Stimulated activated CD4-positive, alpha-beta T cell treated with anti-CD3 and anti-CD28 coated beads, Interleukin-15, amount 100 ng/mL, for 24 hours (primary cell): Measurements from ENCODE around the gene BICDL1.

Experiments used
- DNase-seq: peaks from one replicate; pipeline ENCODE4 v3.0.0-alpha.2; 2020

BICDL1 gene

GRCh38 chr12:120081641-120082040 is 92.6 kb downstream of the BICDL1 start:
- no peak for DNase-seq

- no peak for DNase-seq
Observed at GRCh38 chr12:120085920-120086645, 97.0 kb downstream of the BICDL1 start.

DNA sequence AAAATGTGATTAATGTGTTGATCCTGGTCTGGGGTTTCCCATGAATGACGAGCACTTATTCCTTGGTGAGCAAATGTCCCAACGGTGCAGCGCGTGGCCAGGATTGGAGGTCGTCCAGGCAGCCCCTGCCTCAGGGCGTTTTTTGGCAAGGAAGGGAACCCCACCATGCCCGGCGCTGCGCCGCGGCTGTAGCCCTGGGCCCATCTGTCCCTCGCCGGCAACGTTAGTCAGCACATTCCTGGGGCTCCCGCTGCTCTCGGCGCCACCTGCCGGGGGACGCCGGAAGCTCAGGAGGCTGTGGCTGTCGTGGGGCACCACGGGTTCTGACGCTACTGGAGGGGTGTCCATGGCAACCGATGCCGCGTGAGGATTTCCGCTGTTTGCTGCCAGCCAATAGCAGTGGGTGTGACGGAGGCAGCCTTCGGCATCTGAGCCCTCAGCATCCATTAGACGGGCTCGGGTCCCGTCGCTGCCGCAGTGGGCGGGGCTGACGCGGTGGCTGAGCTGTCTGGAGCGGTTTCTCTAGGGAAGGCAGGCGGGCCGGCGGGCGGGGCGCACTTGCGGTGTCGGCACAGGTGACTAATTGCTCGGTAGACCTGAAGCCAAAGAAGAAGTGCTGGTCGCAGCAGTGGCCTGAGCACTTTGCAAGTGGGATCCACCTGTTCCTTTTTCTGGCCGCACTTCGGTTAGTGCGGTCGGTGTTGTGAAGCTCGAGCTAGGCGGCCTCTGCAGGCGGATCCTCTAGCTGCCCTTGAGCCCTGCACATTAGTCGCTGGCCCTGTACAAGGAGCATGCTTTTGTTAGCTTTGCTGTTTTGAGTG is 98.0 kb downstream of the BICDL1 start:
- DNase-seq, result peak; percentile 100

- DNase-seq, result no peak
Observed at GRCh38 chr12:120089105-120089504, 100.1 kb downstream of the BICDL1 start.

GRCh38 chr12:120089796-120090195 is 100.8 kb downstream of the BICDL1 start:
- DNase-seq, result no peak

- DNase-seq, result no peak
Observed at GRCh38 chr12:120090206-120090605, 101.2 kb downstream of the BICDL1 start.

DNA sequence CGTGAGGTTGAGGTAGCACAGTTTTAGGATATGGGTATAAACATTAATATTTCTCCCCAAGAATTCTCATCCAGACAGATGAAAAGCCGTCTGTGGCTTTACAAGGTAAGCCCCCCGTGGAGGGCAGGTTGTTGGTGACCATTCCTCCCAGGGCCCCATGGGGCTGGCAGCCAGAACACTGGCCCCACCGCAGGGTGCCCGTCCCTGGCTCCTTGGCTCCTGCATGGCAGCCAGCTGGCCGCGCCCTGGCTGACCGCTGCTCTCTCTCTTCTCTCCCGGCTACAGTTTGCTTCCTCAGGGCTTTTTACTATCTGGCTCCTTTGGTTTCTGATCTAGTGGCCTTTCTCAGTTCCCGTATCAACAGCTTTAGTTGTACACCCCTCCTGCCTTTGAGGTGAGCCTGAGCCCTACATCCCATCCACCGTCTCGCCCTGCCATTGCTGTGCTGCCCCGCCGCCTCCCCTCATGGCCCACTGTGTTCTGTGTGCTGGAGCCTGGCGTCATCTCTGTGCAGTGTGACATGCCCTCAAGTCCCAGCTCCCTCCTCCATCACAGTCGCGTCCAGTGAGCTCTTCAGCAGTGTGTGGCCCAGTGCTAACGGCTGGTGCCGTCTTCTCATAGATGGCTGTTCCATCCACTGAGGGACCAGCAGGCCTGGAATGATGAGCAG is 101.7 kb downstream of the BICDL1 start:
- no peak for DNase-seq

DNA sequence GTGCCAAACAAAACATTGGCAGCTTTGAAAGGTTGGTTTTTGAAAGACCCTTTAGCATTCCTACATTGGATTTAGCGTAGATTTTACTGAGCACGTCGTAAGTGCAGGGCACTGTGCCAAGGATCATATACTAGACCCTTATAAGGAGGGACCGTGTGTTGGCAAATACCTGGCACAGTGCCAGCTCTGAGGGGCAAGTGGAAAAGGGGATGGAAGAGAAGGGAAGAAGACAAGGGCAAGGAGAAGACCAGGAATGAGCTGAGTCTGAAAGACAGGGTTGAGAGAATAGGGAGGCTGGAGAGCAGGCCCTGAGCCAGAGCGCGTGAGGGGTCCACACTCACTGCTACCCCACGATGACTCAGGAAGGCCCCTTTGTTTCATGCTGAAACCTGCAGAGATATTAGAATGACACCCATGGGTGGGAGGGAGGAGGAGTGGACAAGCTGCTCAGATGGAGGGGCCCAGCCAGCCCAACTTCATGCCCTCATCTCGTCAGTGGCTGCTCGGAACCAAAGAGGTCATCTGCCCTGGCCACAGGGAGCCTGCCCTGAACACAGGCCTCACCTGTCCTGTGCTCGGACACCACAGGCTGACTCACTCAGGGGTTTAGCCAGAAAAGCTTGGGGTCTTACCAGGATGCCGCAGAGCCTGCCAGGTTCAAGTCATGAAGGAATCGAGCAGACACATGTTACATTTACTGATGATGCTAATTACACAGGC is 102.5 kb downstream of the BICDL1 start:
- no peak for DNase-seq

DNA sequence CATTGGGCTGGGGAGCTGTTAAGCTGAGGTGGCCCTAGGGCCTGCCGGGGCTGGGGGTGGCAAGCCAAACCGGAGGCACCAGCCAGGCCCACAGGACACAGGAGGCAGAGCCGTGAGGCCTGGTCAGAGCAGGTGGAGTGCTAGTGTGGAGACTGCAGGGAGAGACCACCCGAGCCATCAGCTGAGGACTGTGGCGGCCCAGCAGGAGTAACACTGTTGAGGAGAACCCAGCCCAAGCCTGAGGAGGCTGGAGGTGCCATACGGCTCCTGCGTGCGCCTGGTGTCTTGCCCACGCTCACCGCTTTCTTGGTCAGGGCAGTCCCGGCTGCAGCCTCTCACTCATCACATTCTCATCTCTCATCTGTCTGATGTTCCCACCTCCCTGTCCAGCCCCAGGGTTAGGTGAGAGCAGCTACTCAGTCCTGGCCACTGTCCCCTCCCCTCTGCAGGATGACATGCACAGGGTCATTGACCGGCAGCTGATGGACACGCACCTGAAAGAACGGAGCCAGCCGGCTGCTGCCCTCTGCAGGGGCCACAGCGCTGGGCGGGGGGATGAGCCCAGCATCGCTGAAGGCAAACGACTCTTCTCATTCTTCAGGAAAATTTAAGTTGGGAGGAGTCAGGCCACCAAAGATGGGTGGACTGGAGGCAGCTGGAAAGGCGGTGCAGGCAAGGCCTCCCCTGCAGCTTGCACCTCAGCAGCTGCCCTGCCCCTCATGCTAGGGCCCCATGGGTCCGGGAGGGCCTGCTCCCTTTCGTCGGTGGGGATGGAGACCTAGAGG is 103.7 kb downstream of the BICDL1 start:
- DNase-seq, result no peak

- DNase-seq, result no peak
Observed at GRCh38 chr12:120093336-120093591, 104.2 kb downstream of the BICDL1 start.

GRCh38 chr12:120093592-120094355 is 104.7 kb downstream of the BICDL1 start:
- DNase-seq, result no peak

GRCh38 chr12:120094485-120094884 is 105.4 kb downstream of the BICDL1 start:
- DNase-seq, result no peak

- no peak for DNase-seq
Observed at GRCh38 chr12:120095331-120095730, 106.3 kb downstream of the BICDL1 start.

- DNase-seq, result no peak
Observed at GRCh38 chr12:120095736-120096135, 106.7 kb downstream of the BICDL1 start.

DNA sequence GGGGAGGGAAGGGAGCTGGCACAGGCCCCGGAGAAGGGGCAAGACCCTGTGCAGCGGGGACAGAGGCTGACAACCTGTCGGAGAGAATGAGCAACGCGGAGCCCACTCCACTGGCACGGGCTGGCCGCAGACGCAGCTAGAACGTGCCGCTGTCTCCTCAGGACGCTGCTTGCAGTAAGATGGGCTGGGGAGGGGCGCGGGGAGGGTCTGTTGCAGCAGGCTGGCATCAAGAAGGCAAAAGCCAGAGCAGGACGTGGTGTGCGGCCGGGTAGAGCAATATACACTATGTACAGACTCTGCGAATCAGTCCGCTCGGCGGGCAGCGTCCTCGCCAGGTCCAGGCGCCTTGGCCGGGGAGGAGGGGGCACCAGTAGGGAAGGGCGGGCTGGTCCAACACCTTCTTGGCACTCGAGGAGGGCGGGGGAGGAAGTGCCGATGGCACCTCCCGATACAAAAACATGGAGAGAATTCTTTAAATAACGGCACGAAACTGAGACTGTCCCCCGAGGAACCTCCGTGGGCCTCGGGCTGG is 107.7 kb downstream of the BICDL1 start:
- no peak for DNase-seq

DNA sequence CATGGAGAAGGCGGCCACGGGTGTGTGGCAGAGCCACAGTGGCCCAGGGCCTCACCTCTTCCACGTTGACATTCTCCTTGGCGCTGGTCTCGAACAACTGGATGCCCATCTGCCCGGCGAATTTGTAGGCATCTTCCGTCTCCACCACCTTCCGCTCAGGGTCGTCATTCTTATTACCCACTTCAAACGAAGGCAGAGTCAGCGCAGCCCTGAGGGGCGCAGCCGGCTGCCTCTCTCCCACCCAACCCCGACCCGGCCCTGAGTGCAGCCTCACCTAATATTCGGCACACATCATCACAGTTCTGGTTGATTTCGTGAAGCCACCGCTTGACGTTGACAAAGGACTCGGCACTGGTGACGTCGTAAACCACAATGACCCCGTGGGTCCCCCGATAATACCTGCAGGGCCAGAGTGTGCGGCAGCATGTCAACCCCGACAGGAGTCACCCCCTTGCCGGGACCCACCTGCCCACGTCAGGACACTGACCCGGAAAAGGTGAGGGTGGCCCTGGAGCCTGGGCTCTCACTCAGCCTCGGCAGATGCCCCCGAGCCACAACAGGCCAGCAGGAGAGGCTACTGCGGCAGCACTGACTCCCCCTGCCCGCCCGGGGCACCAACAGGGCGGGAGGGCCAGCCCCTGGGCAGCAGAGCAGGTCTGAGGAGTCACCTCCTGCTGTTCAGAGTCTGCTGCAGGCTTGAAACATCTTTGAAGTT is 109.9 kb downstream of the BICDL1 start:
- DNase-seq, result no peak

DNA sequence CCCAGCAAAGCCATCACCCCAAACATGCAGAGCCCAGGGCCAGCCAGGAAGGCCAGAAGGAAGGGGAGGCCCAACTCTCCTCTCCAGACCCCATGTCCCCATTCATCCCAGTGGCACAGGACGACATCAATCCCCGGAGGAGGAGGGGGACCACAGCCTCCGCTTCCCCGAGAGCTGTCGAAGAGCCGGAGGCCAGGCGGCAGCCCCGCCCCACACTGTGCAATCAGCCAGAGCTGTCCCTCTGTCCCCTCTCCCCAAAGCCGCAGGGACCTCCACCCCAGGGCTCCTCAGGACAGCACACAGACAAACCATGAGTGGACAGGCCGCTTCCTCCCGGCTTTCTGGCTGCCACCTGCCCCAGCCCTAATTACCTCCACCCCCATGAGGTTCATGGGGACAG is 110.7 kb downstream of the BICDL1 start:
- DNase-seq, result no peak

DNA sequence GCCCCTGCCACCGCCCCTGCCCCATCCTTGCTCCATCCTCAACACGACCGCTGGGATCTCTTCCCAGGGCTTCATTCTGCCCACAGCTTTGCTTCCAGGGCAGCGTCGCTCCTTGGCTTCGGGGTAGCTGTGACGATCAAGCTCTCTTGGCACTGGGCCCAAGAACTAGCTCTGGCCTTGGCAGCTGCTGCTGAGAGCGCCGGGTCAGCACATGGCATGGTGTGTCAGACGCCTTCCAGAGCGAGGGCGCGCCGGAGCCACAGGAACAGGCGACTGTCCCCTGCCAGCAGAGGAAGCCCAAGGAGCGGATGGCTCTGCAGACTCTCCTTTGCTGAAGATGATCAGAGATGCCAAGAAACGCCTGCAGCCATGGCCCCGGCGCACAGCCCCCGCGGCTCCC is 111.6 kb downstream of the BICDL1 start:
- DNase-seq, result no peak

DNA sequence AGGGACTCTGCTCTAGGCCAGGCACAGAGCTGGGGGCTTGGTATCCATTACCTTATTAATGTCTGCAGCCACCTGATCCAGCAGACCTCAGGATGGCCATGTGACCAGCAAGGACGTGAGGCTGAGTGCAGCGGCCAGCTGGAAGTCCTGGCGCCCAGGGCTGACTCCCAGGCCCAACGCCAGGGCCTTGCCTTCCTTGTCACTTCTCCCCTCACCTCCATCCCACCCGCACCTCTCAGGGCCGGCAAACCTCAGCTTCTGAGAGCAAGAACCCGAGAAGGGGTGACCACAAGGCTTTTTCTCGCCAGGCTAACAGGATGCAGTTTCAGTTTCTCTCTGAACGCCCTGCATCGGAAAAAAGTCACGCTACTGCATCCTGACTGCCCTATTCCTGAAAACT is 112.1 kb downstream of the BICDL1 start:
- no peak for DNase-seq

DNA sequence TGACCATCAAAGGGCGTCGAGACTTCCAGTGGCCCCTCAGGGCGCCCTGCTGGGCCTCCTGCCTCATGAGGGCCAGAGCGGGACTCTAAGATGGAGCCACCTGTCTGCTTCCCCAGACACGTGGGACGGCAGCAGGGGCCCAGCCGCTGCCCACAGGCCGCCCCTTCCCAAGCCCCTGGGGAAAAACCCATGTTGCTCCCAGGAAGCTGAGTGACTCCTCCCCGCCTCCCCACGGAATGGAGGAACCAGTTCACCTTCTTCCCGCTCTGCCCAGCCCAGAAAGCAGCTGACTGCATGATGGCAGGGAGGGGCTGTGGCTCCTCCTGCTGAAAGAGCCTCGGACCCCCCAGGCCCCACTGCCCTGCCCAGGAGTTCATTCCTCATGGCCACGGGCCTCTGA is 112.6 kb downstream of the BICDL1 start:
- no peak for DNase-seq
